Hypothalamus (tissue), 51 donors: ENCODE data around the gene SCNN1A.
A peak's percentile ranks its signal among the peaks of the same experiment; 100 is the strongest.

Experiments used
- DNase-seq, 51 donors: peaks; one replicate each; lab custom pipeline; 2025; lab: John Stamatoyannopoulos, UW

Gene SCNN1A

DNA sequence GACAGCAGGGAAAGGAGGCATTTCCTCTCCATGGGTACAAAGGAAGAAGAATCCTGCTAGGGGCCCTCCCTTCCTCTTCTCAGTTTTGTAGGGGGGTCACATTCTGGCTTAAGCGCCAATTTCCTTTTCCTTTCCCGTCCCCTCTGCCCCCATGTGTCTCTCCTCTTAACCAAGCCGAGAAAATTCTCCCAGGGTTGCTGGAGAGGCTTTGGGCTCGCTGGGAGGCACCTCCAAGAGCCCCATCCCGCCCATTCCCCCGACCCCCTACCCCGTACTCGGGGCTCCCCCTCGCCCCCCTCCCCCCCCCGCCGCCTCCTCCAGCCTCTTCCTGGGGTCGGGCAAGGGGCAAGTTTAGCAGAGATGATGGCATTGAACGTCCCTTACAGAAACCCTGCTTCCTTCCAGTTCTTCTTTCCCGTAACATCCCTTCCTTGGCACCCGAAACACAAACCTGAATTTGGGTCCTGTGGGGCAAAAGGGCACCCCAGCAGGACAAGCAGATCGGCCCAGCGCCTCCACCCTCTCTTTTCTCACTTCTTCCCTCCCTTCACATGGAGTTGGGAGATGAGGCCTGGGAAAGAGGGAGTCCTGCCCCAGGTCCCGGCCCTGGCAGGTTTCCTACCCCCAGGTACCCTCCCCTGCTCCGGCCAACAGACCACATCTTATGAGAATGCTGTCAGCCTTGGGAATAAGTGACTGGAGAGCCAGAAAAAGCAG, 51.2 kb downstream of the SCNN1A start:
- DNase-seq, result no peak

DNA sequence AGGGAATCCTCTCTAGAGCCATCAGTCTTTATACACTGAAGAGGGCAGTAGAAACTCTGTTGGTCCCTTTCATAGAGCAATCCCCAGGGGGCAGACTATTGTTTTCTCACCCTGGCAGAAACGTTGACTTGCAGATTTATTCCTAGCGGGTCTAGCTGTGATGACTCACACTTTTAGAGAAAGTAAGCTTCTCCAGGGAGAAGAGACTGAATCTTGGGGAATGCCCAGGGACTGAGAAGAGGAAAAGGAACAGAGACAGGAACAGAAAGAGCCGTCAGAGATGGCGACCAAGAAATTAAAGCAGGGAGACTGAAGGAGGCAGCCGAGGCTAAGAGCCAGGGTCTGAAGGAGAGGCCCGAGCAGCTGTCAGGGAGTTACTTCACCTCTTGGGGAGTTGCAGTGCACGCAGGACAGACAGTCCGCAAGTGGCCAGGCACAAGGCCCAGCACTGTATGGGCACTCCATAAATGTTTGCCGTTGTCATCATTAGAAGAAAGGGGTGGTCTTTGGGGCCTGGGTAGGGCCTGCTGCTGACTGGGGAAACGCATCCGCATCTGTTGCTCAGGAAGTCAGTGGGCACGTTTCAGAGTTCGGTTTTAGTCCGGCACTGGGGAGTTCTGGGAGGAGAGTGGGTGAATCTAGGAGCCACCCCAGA, 51.9 kb downstream of the SCNN1A start:
- DNase-seq, result peak in 14 of 51 donors; percentile 21 to 69 (median 28)

DNA sequence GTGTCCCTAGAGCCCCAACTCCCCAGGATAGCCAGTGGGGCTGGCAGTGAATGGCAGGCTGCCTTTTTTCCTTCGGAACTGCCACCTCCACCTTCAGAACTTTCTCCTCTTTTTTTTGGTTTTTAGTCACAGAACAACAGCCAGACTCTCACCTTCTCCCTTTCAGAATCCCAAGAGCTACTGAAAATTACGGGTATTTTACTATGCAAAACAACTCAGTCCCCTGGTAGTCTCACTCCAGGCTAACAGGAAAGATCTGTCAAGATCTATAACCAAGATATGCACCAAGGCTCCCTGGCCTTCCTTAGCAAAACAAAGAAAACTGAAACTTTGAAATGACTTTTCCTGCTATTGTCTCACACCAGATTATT, 52.4 kb downstream of the SCNN1A start:
- DNase-seq, result no peak

DNA sequence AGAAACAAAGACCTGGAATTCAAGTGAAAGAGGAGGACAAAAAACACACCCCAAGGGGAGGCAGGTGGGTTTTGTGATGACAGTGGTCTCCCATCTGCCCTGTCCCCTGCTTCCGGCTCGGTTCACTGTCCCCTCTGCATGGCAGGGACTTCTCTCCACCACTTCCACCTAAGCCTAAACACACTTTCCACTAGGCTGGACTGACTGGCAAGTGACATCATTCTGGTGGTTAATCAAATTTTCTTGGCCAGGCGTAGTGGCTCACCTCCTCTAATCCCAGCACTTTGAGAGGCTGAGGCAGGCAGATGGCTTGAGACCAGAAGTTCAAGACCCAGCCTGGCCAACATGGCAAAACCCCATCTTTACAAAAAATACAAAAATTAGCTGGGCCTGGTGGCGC, 53.0 kb downstream of the SCNN1A start:
- DNase-seq, result no peak

DNA sequence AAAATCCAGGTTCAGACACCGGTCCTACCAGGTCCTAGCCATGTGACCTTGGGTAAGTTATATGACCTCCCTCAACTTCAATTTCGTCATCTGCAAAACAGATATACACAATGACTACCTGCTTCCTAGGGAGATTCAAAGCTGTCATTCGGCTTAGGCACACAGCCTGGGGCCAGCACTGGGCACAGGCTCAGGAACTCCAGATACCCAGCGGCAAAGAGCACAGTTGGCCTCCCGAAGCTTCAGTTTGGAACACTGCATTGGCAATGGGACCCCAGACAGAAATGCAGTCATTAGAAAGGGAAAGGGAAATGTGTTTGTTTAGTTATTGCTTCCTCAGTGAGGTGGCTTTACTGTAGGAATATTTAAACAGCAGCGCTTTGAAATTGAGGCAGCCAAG, 53.5 kb downstream of the SCNN1A start:
- peak in 1 of 51 donors; percentile 28 for DNase-seq

DNA sequence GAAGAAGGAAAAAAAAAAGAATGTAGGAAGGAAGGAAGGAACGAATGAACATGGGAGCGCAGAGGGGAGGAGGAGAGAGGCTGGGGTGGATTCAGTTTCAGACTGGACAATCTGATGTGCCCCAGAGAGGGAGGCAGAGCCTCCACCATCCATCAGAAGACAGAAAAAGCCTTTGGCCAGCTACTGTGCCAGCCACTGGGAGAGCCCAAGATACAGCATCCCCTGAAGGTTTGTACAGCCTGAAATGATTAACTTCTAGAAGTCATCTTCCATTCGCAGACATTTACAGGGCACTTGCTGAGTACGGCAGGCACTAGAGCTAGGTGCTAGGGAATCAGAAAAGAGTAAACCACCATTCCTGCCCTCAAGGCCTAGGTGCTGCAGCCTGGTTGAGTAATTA, 55.9 kb downstream of the SCNN1A start:
- no peak for DNase-seq

DNA sequence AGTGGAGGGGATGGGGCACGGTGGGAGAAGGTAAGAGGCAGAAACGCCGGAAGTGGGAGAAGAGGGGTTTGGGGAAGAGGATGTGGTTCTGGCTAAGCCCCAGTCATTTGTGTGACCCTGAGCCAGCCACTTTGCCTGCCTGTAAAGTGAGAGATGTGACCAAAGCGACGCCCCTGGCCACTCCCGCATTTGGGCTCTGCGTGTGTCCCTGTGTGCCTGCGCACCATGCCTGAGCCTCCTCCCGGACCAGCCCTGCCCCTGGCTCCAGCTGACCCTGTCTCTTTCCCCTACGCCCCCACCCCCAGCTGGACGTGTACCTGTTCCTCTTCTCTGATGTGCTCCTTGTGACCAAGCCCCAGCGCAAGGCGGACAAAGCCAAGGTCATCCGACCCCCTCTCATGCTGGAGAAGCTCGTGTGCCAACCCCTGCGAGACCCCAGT, 56.9 kb downstream of the SCNN1A start:
- DNase-seq, result no peak

DNA sequence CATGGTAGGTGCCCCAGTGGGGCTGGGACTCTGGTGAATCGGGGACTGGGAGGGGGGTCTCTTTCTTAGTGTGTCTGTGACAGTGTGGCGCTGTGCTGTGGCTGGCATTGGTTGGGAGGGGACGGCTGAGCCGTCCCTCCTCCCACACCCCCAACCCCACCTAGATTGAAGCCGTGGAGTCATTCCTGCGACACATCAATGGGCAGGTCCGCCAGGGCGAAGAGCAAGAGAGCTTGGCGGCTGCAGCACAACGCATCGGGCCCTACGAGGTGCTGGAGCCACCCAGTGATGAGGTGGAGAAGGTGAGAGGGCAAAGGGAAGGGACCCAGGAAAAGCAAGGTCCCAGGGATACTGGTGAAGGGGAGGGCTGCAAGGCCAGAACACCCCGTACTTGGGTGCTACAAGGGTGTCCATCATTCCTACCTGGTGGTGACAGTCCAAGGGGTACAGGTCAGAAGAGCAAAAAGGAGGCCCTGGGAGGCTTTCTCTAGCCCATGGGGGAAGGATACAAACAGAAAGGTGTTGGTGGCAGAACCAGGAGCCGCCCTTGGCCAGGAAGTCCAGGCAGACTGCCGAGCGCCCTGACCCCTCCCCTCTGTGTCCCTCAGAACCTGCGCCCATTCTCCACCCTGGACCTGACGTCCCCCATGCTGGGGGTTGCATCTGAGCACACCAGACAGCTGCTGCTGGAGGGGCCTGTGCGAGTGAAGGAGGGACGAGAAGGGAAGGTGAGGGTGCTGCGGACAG, 57.5 kb downstream of the SCNN1A start:
- no peak for DNase-seq

DNA sequence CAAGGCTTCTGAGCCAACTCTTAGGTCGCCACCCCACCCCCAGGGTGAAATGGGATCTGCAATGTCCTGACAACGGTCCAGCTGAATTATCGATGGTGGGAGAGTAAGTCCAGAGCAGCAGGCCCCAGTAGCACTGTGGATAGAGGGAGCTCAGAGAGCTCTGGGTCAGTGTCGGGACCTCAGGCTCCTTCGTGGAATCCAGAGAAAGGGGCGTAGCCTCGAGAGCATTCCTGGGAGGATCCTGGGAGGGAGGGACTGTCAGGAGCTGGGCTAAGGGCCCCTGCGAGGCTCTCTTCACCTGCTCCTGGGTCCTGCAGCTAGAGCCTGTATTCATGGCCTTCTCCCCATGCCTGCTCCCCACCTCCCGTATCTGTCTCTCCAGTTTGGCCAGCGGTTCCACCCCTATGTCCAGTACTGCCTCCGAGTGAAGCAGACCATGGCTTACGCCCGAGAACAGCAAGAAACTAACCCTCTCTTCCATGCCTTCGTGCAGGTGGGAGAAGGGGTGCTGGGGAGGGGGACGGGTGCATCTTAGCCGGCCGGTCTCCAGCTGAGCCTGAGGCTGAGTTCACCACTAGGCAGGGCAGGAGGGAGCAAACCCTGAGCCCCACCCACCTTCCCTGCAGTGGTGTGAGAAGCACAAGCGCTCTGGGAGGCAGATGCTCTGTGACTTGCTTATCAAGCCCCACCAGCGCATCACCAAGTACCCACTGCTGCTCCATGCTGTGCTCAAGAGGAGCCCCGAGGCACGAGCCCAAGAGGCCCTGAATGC, 58.3 kb downstream of the SCNN1A start:
- DNase-seq, result no peak

DNA sequence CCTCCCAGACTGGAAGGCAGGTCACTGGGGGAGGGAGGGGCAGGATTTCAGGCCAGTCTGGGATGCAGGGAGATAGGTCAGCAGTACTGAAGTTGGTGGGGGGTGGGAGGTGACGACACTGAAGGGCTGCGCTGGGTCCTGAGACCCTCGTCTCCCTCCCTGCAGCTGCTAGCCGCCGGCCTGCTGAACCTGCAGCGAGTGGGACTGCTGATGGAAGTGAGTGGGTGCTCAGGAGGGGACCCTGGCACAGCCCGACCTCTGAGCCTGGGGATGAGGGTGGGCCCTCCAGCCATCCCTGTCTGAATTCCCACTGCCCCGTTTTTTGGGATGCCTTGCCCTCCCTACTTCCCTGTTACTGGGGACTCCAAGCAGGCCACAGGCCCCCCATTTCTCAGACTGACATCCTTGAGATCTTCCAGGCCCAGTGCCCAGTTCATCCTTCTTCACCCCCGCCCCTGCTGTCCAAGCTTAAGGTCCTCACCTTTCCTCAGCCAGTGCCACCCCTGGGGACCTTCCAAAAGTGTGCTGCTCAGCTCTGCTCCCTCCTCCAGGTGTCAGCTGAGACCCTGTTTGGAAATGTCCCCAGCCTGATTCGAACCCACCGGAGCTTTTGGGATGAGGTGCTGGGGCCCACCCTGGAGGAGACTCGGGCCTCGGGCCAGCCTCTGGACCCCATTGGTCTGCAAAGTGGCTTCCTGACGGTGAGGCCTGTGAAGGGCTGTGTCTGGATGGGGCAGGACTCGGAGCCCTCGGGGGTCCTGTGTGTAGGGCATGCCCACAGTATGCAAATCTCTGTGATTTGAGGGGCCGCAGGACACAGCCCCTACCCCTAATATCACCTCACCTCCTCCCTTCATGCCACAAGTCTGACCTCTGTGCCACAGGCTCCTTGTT, 59.4 kb downstream of the SCNN1A start:
- no peak for DNase-seq

DNA sequence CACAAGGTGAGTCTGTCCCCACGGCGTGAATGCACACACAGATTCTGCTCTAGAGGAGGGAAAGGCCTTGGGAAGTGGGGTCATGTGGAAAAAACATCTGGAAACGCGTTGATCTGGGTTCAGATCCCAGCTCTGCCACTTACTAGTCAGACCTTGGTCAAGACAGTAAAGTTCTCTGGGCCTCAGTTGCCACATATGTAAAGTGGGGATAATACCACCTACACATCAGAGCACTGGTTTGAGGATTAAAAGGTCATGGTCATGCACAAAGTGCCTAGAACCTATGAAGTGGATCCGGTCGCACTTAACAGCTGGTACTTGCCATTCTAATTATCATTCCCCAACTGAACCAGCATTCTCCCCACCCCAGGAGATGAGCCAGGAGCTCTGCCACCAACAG, 60.2 kb downstream of the SCNN1A start:
- DNase-seq, result no peak

DNA sequence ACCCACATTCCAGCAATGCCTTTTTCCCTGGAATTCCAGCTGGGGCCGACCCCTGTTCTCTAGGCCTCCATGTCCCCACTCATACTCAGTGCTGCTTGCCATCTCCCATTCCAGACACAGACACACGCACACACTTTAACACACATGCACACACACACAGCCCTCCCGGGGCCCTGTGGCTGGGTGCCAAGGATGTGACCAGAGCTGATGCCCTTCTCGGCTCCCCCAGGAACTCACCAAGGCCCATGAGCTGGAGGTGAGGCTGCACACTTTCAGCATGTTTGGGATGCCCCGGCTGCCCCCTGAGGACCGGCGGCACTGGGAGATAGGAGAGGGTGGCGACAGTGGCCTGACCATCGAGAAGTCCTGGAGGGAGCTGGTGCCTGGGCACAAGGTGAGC, 60.6 kb downstream of the SCNN1A start:
- DNase-seq, result no peak

DNA sequence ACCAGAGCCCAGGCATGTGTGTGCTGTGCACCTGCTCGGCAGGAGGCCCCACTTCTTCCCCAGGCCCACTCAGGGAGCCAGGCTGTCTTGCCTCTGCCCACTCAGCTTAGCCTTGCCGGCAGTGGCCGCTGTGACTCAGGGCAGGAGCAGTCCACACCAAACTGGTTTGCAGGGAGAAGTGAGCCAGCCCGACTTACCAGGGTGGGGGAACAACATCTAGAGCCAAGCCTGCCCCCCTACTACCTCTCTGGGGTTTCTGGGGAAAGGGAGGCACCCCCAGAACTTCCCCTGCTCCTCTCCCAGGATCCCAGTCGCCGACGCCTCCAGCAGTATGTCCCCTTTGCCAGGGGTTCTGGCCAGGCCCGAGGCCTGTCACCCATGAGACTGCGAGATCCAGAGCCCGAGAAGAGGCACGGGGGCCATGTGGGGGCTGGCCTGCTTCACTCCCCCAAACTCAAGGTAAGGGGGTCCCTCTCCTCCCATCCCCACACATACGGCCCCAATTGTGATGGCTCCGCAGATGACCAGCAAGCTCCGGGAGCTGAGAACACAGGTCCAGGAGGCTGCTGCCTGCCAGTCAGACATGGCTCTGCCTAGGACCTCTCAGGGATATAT, 61.9 kb downstream of the SCNN1A start:
- no peak for DNase-seq

DNA sequence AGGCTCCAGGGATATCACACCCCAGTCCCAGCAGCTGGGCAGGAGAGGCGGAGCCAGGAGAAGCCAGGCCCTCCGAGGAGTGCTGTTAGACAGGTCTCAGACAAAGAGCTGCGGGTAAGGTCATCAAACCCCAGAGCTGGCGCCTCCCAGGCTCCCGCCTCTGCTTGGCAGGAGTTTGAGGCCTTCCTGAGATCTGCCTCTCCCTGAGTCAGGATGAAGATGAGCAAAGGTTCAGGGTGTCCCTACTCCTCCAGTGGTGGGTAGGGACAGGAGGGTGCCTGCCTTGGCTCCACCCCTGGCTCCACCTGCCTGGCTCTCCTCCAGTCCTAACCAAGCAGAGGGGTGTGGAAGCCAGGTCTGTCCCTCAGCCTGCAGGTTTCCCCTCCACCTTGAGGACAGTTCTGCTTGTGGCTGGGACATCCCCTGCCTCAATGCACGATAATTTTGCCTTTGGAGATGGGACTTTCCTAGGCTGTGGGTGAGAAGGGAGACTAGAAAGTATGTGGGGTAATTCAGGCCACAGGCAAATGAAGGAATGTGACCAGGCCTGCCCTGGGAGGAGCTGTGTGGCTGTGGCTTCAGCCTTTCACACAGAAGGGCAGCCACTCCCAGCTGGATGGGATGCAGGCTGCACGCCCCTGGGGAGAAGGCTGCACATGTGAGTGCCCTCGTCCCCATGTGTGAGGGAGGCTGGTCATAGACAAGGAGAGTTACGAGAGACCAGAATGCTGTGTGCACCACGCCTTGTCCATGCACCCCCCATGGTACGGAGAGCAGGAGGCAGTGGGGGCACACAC, 62.6 kb downstream of the SCNN1A start:
- DNase-seq, result no peak

DNA sequence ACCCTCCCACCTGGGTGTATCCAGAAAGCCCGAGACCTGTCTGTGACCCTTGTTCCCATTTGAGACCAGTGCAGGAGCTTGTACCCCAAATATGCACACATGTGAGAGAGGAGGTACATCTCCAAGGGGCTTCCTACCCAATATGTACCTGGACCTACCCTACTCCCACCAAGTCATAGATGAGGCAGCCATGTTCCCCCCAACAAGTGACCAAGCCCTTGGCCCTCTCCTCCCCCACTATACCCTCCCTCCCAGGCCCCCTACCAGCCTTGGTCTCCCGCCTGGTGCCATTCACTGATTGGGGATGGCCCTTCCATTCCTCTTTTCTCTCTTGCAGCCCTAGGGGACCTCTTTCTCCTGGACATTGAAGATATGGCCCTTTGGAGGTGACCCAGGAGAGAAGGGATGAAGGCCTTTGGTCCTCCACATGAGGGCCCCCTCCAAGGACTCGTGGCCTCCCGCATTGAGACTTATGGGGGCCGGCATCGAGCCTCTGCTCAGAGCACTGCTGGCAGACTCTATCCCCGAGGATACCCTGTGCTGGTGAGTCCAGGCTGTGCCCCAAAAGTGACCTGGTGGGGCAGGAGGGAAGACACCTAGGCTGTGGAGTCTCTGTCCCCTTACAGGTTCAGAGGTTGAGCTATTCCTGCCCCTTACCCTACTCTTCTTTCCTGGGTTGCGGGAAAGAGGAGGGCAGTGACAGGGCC, 63.4 kb downstream of the SCNN1A start:
- DNase-seq, result no peak

DNA sequence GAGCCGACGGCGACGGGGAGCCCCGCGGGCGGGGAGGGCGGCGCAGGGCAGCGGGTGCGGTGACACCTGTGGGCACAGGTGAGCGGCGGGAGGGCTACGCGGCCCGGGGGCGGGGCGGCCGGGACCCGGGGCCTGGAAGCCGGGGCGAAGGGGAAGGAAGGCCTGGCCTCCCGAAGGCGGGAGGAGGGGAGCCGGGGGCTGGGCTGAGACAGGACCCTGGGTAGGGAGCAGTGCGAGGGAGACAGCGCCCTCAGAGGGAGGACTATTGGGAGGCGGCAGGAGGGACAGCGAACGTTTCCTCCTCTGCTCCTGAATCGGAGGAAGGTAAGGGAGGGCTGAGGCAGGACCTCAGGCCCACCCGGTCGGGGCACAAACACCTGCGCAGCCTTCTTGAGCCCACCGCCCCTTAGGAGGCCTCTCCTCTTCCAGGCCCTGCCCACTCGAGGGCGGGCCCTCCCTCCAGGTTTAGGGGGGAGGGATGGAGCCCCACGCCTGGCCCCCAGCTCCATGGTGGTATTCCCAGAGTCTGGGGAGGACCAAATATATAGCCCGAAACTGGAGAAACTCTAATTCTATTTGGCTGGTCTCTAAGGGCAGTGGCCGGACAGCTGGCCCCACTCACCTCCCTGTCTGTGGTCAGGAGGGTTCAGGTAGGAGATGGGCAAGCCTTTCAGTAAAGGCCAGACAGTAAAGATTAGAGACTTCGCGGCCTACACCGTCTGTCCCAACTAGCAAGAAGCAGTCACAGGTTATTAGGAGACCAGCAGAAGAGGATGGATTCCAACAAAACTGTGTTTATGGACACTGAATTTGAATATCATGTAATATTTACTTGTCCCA, 64.4 kb downstream of the SCNN1A start:
- DNase-seq, result no peak

DNA sequence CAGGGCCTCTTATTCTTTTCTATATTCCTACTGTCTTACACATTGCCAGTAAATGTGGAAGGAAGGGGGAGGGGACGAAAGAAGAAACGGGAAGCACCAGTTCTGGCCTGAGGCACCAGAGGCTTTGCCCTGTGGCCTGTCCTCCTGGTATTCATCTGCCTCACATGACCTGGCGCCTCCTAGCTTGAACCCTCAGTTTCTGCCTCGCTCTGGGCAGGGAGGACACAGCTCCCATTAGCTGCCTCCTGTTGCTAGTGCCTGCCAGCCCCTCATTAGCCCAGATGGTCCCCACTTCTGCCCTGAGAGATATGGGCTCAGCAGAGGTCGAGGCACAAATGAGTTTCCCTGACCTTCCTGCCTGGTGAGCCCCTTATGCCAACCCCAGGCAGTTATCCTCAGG, 67.8 kb downstream of the SCNN1A start:
- DNase-seq, result peak in 6 of 51 donors; percentile 7 to 37 (median 22)
